Measurements from ENCODE around the gene RAC2. TPM values are rescaled to one million over a fixed set of nuclear protein-coding genes. Genes with fewer than 3 reads are reported as not detected.
A peak's percentile ranks its signal among the peaks of the same experiment; 100 is the strongest.

RAC2 gene
- total RNA-seq, 4 donors from 2014 or later = 1.9 to 3.9 (median 3.0) TPM

- no peak for DNase-seq (ENCODE audit: low spot score in 2 of 2)
- 8% methylated on average over 23 of the region's 23 CpGs for WGBS
Observed at GRCh38 chr22:37259540-37260029, 15.5 kb upstream of the RAC2 start.

GRCh38 chr22:37258753-37259401, 14.8 kb upstream of the RAC2 start:
- no peak for DNase-seq (ENCODE audit: low spot score in 2 of 2)
- no peak for TF ChIP-seq CTCF (IDR thresholded peaks at IDR 0.05)
- no peak for TF ChIP-seq POLR2A (IDR thresholded peaks at IDR 0.05)
- peaks cover 15% of the 10 kb centered on the region for H3K4me1 ChIP-seq
- H3K27me3 ChIP-seq = peaks cover 78% of the 10 kb centered on the region
- H3K4me3 ChIP-seq = no peak overlapping the region
- no peaks in the 10 kb centered on the region for H3K36me3 ChIP-seq
- no peak overlapping the region for H3K27ac ChIP-seq
- H3K9me3 ChIP-seq = no peaks in the 10 kb centered on the region
- WGBS = 77% methylated on average over 14 of the region's 14 CpGs

More at GRCh38 chr22:37259540-37260029, 15.5 kb upstream of the RAC2 start:
- TF ChIP-seq CTCF (IDR thresholded peaks at IDR 0.05) = peak in 1 of 2 donors; percentile 14
- no peak for TF ChIP-seq EP300 (IDR thresholded peaks at IDR 0.05)
- TF ChIP-seq POLR2A (IDR thresholded peaks at IDR 0.05) = no peak
- no peak for TF ChIP-seq POLR2AphosphoS5 (IDR thresholded peaks at IDR 0.05)
- Histone ChIP-seq H3K4me3 (no peak overlapping the region), H3K27ac (no peak overlapping the region), H3K27me3 (peaks cover 80% of the 10 kb centered on the region), H3K36me3 (no peaks in the 10 kb centered on the region), H3K9me3 (no peaks in the 10 kb centered on the region), H3K4me1 (peaks cover 15% of the 10 kb centered on the region)

- WGBS = 95% methylated on average over 9 of the region's 9 CpGs
- Histone ChIP-seq H3K9me3 (no peaks in the 10 kb centered on the region), H3K27ac (no peak overlapping the region), H3K4me3 (no peak overlapping the region), H3K27me3 (peaks cover 83% of the 10 kb centered on the region), H3K36me3 (no peaks in the 10 kb centered on the region), H3K4me1 (peaks cover 15% of the 10 kb centered on the region)
- TF ChIP-seq POLR2A (IDR thresholded peaks at IDR 0.05) = no peak
- TF ChIP-seq CTCF (IDR thresholded peaks at IDR 0.05) = no peak
- no peak for TF ChIP-seq POLR2AphosphoS5 (IDR thresholded peaks at IDR 0.05)
- no peak for TF ChIP-seq EP300 (IDR thresholded peaks at IDR 0.05)
- no peak for DNase-seq (ENCODE audit: low spot score in 2 of 2)
Observed at GRCh38 chr22:37258005-37258752, 14.1 kb upstream of the RAC2 start.

- 65% methylated on average over 8 of the region's 10 CpGs for WGBS
- H3K27me3 ChIP-seq = peaks cover 79% of the 10 kb centered on the region
Observed at GRCh38 chr22:37256075-37256726, 12.1 kb upstream of the RAC2 start.

More at GRCh38 chr22:37256075-37256726, 12.1 kb upstream of the RAC2 start:
- H3K4me1 ChIP-seq = peaks cover 15% of the 10 kb centered on the region
- no peak for TF ChIP-seq CTCF (IDR thresholded peaks at IDR 0.05)
- DNase-seq (ENCODE audit: low spot score in 2 of 2) = no peak
- no peak overlapping the region for H3K27ac ChIP-seq
- H3K4me3 ChIP-seq = no peak overlapping the region
- no peaks in the 10 kb centered on the region for H3K36me3 ChIP-seq
- no peaks in the 10 kb centered on the region for H3K9me3 ChIP-seq
